MCF 10A (cell line): Measurements from ENCODE around the gene SH3GL1. TPM values are rescaled to one million over a fixed set of nuclear protein-coding genes. Genes with fewer than 3 reads are reported as not detected.

Experiments used
- BruUV-seq: library from RNA; stranded (reverse); fragments of 400-500 nt; replicated peaks from 2 replicates; lab custom pipeline; 2021; lab: Mats Ljungman, UMichigan
- CTCF ChIA-PET: fragments of 300-600 bp; sonication (Branson Sonifier 250); formaldehyde crosslinking; extraction: SDS; loops from one replicate; lab custom pipeline; 2021; ENCODE audit warnings: antibody characterized with exemption, inconsistent platforms; lab: Yijun Ruan, JAX
- POLR2A ChIA-PET: fragments of 300-600, 350-650 bp; sonication (Branson Sonifier 250); formaldehyde crosslinking; extraction: SDS; loops from one replicate; lab custom pipeline; 2020; ENCODE audit warnings: antibody characterized with exemption, inconsistent platforms; lab: Yijun Ruan, JAX
- DNase-seq: peaks from one replicate; pipeline ENCODE4 v3.0.0-alpha.2; 2018; ENCODE audit not compliant: unreplicated experiment
- H3K27ac Mint-ChIP-seq: one replicate; pipeline ENCODE4 v1.8.0; 2022; ENCODE audit warnings: mild to moderate bottlenecking, low read depth, mixed read lengths; ENCODE audit not compliant: unreplicated experiment
- H3K27me3 Mint-ChIP-seq: one replicate; pipeline ENCODE4 v1.8.0; 2022; ENCODE audit warnings: mixed read lengths; ENCODE audit not compliant: insufficient read depth, unreplicated experiment
- H3K36me3 Mint-ChIP-seq: one replicate; pipeline ENCODE4 v1.8.0; 2022; ENCODE audit warnings: mild to moderate bottlenecking, moderate library complexity, mixed read lengths; ENCODE audit not compliant: insufficient read depth, unreplicated experiment
- H3K4me1 Mint-ChIP-seq: one replicate; pipeline ENCODE4 v1.8.0; 2022; ENCODE audit warnings: mixed read lengths; ENCODE audit not compliant: insufficient read depth, unreplicated experiment
- H3K4me3 Mint-ChIP-seq: one replicate; pipeline ENCODE4 v1.8.0; 2022; ENCODE audit warnings: mild to moderate bottlenecking, moderate library complexity, mixed read lengths; ENCODE audit not compliant: unreplicated experiment
- H3K9me3 Mint-ChIP-seq: one replicate; pipeline ENCODE4 v1.8.0; 2022; ENCODE audit warnings: mixed read lengths; ENCODE audit not compliant: unreplicated experiment
- CTCF ChIP-seq: fragments of 200-600 bp; IDR thresholded peaks from one replicate; pipeline ENCODE4 v1.8.0; 2022; ENCODE audit warnings: antibody characterized with exemption, mild to moderate bottlenecking; ENCODE audit not compliant: unreplicated experiment
- intact Hi-C: fragments of 100-400 bp; cut with micrococcal nuclease; formaldehyde crosslinking; loops from 2 replicates; pipeline ENCODE4 v1.14.1; 2022
- total RNA-seq: library from RNA; stranded (reverse); gene quantifications from 2 replicates; pipeline ENCODE4 v1.2.3, GENCODE V29; 2022

SH3GL1 gene
- total RNA-seq, 1 experiment from 2014 or later, result 106 TPM

- peak within 1 kb of the TSS; percentile 82 for H3K4me3 Mint-ChIP-seq
- ChIA-PET POLR2A (interaction anchor here (0.5 to 1.5 kb wide), 14 partner anchors 19 to 403 kb away, joined by 3 to 6 read pairs (median 3); partner anchors contain the start of genes CHAF1A, PIAS4 and YJU2), CTCF (interaction anchor here (0.6 to 3.1 kb wide), 6 partner anchors 14 to 72 kb away, joined by 3 to 20 read pairs (median 3); no protein-coding TSS in a partner anchor)
- no peak for TF ChIP-seq CTCF
- BruUV-seq, result no TSS peak
- peak within 1 kb of the TSS; percentile 82 for H3K27ac Mint-ChIP-seq
- peak; percentile 52 for DNase-seq
- intact Hi-C loops, result no loop called here
- peaks cover 10% of the 10 kb centered on the region for H3K4me1 Mint-ChIP-seq
- peaks cover 15% of the 10 kb centered on the region for H3K36me3 Mint-ChIP-seq
- H3K9me3 Mint-ChIP-seq, result peaks cover 15% of the 10 kb centered on the region
- H3K27me3 Mint-ChIP-seq, result no peaks in the 10 kb centered on the region
Observed at GRCh38 chr19:4338441-4339355, 61.6 kb downstream of the SH3GL1 start, which contains the start of gene STAP2. STAP2 (minus strand) TSS chr19:4338827; CDS start chr19:4338753, 74 bp downstream.

GRCh38 chr19:4337906-4338440, 62.4 kb downstream of the SH3GL1 start:
- peaks cover 15% of the 10 kb centered on the region for H3K36me3 Mint-ChIP-seq
- POLR2A ChIA-PET, result interaction anchor here (0.5 to 1.5 kb wide), 14 partner anchors 18 to 369 kb away, joined by 3 to 6 read pairs (median 4); partner anchors contain the start of genes CHAF1A, PIAS4 and YJU2
- TF ChIP-seq CTCF, result no peak
- H3K4me1 Mint-ChIP-seq, result peaks cover 10% of the 10 kb centered on the region
- peak overlapping the region; percentile 82 for H3K27ac Mint-ChIP-seq
- DNase-seq, result no peak
- peaks cover 15% of the 10 kb centered on the region for H3K9me3 Mint-ChIP-seq
- intact Hi-C loops, result no loop called here
- BruUV-seq, result TSS peak; percentile 40
- peak overlapping the region; percentile 82 for H3K4me3 Mint-ChIP-seq
- CTCF ChIA-PET, result interaction anchor here (0.6 to 3.1 kb wide), 8 partner anchors 15 to 718 kb away, joined by 3 to 20 read pairs (median 4); partner anchors contain the start of gene SH3GL1
- no peaks in the 10 kb centered on the region for H3K27me3 Mint-ChIP-seq

- Mint-ChIP-seq H3K4me1 (peaks cover 10% of the 10 kb centered on the region), H3K9me3 (peaks cover 15% of the 10 kb centered on the region), H3K27ac (no peak overlapping the region), H3K4me3 (no peak overlapping the region), H3K27me3 (no peaks in the 10 kb centered on the region), H3K36me3 (peaks cover 11% of the 10 kb centered on the region)
- POLR2A ChIA-PET, result no interaction called here
- no peak for TF ChIP-seq CTCF
- DNase-seq, result no peak
- no TSS peak for BruUV-seq
- CTCF ChIA-PET, result no interaction called here
- intact Hi-C loops, result no loop called here
Observed at GRCh38 chr19:4334929-4335570, 65.3 kb downstream of the SH3GL1 start.
